ENCODE measurements around the gene HELT. TPM values are rescaled to one million over a fixed set of nuclear protein-coding genes. Genes with fewer than 3 reads are reported as not detected.

The HELT gene
- total and polyA plus RNA-seq, 4 donors: not detected

GRCh38 chr4:185054886-185055285 lies 36.6 kb downstream of the HELT start:
- Histone ChIP-seq H3K36me3 (ENCODE audit: control insufficient read depth, insufficient read depth, low read length) (no peaks in the 10 kb centered on the region), H3K4me3 (ENCODE audit: low read depth, low read length) (no peak overlapping the region), H3K27ac (ENCODE audit: low read depth, low read length) (no peak overlapping the region), H3K27me3 (ENCODE audit: control insufficient read depth, insufficient read depth, low read length) (no peaks in the 10 kb centered on the region), H3K9me3 (ENCODE audit: control insufficient read depth, insufficient read depth, low read length) (no peaks in the 10 kb centered on the region), H3K4me1 (ENCODE audit: control insufficient read depth, insufficient read depth, low read length) (peaks cover 3% of the 10 kb centered on the region)
- WGBS (ENCODE audit: insufficient coverage): 30% methylated on average over 4 of the region's 7 CpGs
- peak in 1 of 6 donors; percentile 18 for DNase-seq (ENCODE audit: low read depth in 4 of 6, low spot score in 6 of 6)

GRCh38 chr4:185061610-185062009 lies 43.3 kb downstream of the HELT start:
- Histone ChIP-seq H3K4me1 (ENCODE audit: control insufficient read depth, insufficient read depth, low read length) (no peaks in the 10 kb centered on the region), H3K4me3 (ENCODE audit: low read depth, low read length) (no peak overlapping the region), H3K27me3 (ENCODE audit: control insufficient read depth, insufficient read depth, low read length) (no peaks in the 10 kb centered on the region), H3K27ac (ENCODE audit: low read depth, low read length) (no peak overlapping the region), H3K9me3 (ENCODE audit: control insufficient read depth, insufficient read depth, low read length) (peaks cover 5% of the 10 kb centered on the region), H3K36me3 (ENCODE audit: control insufficient read depth, insufficient read depth, low read length) (no peaks in the 10 kb centered on the region)
- no CpG with 5 or more reads among the region's 3 CpGs for WGBS (ENCODE audit: insufficient coverage)
- no peak for DNase-seq (ENCODE audit: low read depth in 4 of 6, low spot score in 6 of 6)

DNA sequence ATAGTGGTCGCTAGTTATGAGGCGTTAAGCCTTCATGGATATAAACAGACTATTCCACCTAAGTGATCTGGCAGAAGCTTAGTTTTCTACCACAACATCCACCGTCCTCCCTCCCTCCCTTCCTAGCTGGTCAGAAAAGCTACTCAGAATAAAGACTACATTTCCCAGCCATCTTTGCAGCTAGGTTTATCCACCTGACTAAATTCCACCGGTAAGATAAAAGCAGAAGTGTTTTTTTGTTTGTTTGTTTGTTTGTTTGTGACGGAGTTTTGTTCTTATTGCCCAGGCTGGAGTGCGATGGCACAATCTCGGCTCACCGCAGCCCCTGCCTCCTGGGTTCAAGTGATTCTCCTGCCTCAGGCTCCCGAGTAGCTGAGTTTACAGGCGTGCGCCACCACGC lies 44.3 kb downstream of the HELT start:
- no peak overlapping the region for H3K27ac ChIP-seq (ENCODE audit: low read depth, low read length)
- H3K4me1 ChIP-seq (ENCODE audit: control insufficient read depth, insufficient read depth, low read length): no peaks in the 10 kb centered on the region
- H3K27me3 ChIP-seq (ENCODE audit: control insufficient read depth, insufficient read depth, low read length): no peaks in the 10 kb centered on the region
- H3K36me3 ChIP-seq (ENCODE audit: control insufficient read depth, insufficient read depth, low read length): no peaks in the 10 kb centered on the region
- no peak for DNase-seq (ENCODE audit: low read depth in 4 of 6, low spot score in 6 of 6)
- 96% methylated on average over 8 of the region's 12 CpGs for WGBS (ENCODE audit: insufficient coverage)
- peaks cover 5% of the 10 kb centered on the region for H3K9me3 ChIP-seq (ENCODE audit: control insufficient read depth, insufficient read depth, low read length)
- H3K4me3 ChIP-seq (ENCODE audit: low read depth, low read length): no peak overlapping the region

DNA sequence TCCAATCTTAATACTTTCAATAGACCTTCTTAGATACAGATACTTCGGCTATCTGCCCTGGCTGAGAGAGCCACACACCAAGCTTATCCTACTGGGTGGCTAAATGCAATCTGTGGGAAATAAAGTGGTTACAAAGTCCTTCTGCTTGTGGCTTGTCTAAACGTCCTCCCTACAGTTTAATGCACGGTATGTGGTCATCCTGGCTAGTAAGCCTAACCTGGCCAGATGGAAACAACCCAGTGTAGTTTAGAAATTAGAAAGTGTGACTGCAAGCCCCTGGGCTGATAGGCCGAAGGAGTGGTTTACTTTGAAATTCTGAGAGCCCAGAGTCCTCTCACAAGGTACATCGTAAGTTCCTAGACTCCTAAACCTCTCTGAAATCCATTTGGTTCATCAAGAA lies 47.9 kb downstream of the HELT start:
- H3K36me3 ChIP-seq (ENCODE audit: control insufficient read depth, insufficient read depth, low read length): no peaks in the 10 kb centered on the region
- no peak overlapping the region for H3K27ac ChIP-seq (ENCODE audit: low read depth, low read length)
- no peaks in the 10 kb centered on the region for H3K27me3 ChIP-seq (ENCODE audit: control insufficient read depth, insufficient read depth, low read length)
- WGBS (ENCODE audit: insufficient coverage): 66% methylated on average over 3 of the region's 5 CpGs
- H3K4me1 ChIP-seq (ENCODE audit: control insufficient read depth, insufficient read depth, low read length): no peaks in the 10 kb centered on the region
- no peak for DNase-seq (ENCODE audit: low read depth in 4 of 6, low spot score in 6 of 6)
- no peak overlapping the region for H3K4me3 ChIP-seq (ENCODE audit: low read depth, low read length)
- peaks cover 5% of the 10 kb centered on the region for H3K9me3 ChIP-seq (ENCODE audit: control insufficient read depth, insufficient read depth, low read length)

- 60% methylated on average over 1 of the region's 3 CpGs for WGBS (ENCODE audit: insufficient coverage)
- H3K4me1 ChIP-seq (ENCODE audit: control insufficient read depth, insufficient read depth, low read length): no peaks in the 10 kb centered on the region
- no peak for DNase-seq (ENCODE audit: low read depth in 4 of 6, low spot score in 6 of 6)
- H3K9me3 ChIP-seq (ENCODE audit: control insufficient read depth, insufficient read depth, low read length): no peaks in the 10 kb centered on the region
- H3K4me3 ChIP-seq (ENCODE audit: low read depth, low read length): no peak overlapping the region
- no peaks in the 10 kb centered on the region for H3K36me3 ChIP-seq (ENCODE audit: control insufficient read depth, insufficient read depth, low read length)
- no peak overlapping the region for H3K27ac ChIP-seq (ENCODE audit: low read depth, low read length)
- no peaks in the 10 kb centered on the region for H3K27me3 ChIP-seq (ENCODE audit: control insufficient read depth, insufficient read depth, low read length)
Observed at GRCh38 chr4:185068837-185069236, 50.5 kb downstream of the HELT start.

Other genes starting within 250 kb of the HELT start
- gene ACSL1, start 192.5 kb upstream of the HELT start, total RNA-seq: 10 to 100 TPM; 30.1 to 62.7 TPM
- gene ACSL1, start 192.5 kb upstream of the HELT start, polyA plus RNA-seq (ENCODE audit: insufficient read length in 2 of 2): 10 to 100 TPM; 28.9 to 29.6 TPM
- 10 to 100 TPM; 42.0 to 44.1 TPM for gene SLC25A4, start 124.8 kb downstream of the HELT start, total RNA-seq
- 100 to 1,000 TPM; 107 to 117 TPM for gene SLC25A4, start 124.8 kb downstream of the HELT start, polyA plus RNA-seq (ENCODE audit: insufficient read length in 2 of 2)
- gene CFAP97, start 185.5 kb downstream of the HELT start, total RNA-seq: 10 to 100 TPM; 25.9 to 48.0 TPM
- gene CFAP97, start 185.5 kb downstream of the HELT start, polyA plus RNA-seq (ENCODE audit: insufficient read length in 2 of 2): 10 to 100 TPM; 25.5 to 41.1 TPM
- gene SNX25, start 191.1 kb downstream of the HELT start, total RNA-seq: 10 to 100 TPM; 30.1 to 33.5 TPM
- gene SNX25, start 191.1 kb downstream of the HELT start, polyA plus RNA-seq (ENCODE audit: insufficient read length in 2 of 2): 10 to 100 TPM; 18.3 to 19.4 TPM

All from spinal cord (tissue), 10 donors.